WTC11 (cell line): ENCODE measurements around the gene CNTN5. TPM values are rescaled to one million over a fixed set of nuclear protein-coding genes. Genes with fewer than 3 reads are reported as not detected.
A peak's percentile ranks its signal among the peaks of the same experiment; 100 is the strongest.

ENCODE experiments used
- ATAC-seq: fragments of 200-7000 bp; cut with Tn5 transposase; 2 replicates; pipeline ENCODE4 v1.10.0; 2021; ENCODE audit warnings: mild to moderate bottlenecking, moderate library complexity
- CTCF ChIA-PET: fragments of 300-600 bp; sonication (Branson Sonifier 250); formaldehyde crosslinking; loops from one replicate; lab custom pipeline; 2021; ENCODE audit warnings: antibody characterized with exemption; lab: Charles Lee
- POLR2A ChIA-PET: fragments of 350-600 bp; sonication (Branson Sonifier 250); formaldehyde crosslinking; loops from one replicate; lab custom pipeline; 2021; ENCODE audit warnings: antibody characterized with exemption; lab: Charles Lee
- DNase-seq: peaks from one replicate; pipeline ENCODE4 v3.0.0; 2021; ENCODE audit warnings: low spot score
- H3K27ac Mint-ChIP-seq: 2 replicates; pipeline ENCODE4 v1.8.0; 2021; ENCODE audit warnings: mixed read lengths
- H3K27me3 Mint-ChIP-seq: 2 replicates; pipeline ENCODE4 v1.8.0; 2021; ENCODE audit warnings: low read depth, mild to moderate bottlenecking, moderate library complexity, mixed read lengths
- H3K36me3 Mint-ChIP-seq: 2 replicates; pipeline ENCODE4 v1.8.0; 2021; ENCODE audit warnings: mixed read lengths
- H3K4me1 Mint-ChIP-seq: 2 replicates; pipeline ENCODE4 v1.8.0; 2022; ENCODE audit warnings: mixed read lengths
- H3K4me3 Mint-ChIP-seq: 2 replicates; pipeline ENCODE4 v1.8.0; 2021; ENCODE audit warnings: mild to moderate bottlenecking, moderate library complexity, mixed read lengths
- H3K9me3 Mint-ChIP-seq: 2 replicates; pipeline ENCODE4 v1.8.0; 2021; ENCODE audit warnings: mixed read lengths
- CBFB ChIP-seq: sonication (generic); formaldehyde crosslinking; IDR thresholded peaks from 2 replicates; pipeline ENCODE4 v1.8.1; 2022; ENCODE audit warnings: mild to moderate bottlenecking, low read depth, missing genetic modification reagents
- HMGA2 ChIP-seq: fragments of 250-450 bp; sonication (Bioruptor Pico); IDR thresholded peaks from 2 replicates; pipeline ENCODE4 v1.4.0; 2021; ENCODE audit warnings: mild to moderate bottlenecking, moderate library complexity
- HMGXB4 ChIP-seq: sonication (generic); formaldehyde crosslinking; IDR thresholded peaks from 2 replicates; pipeline ENCODE4 v1.8.1; 2023; ENCODE audit warnings: mild to moderate bottlenecking, moderate library complexity, missing genetic modification reagents
- JAZF1 ChIP-seq: fragments of 250-450 bp; sonication (Bioruptor Pico); IDR thresholded peaks from 2 replicates; pipeline ENCODE4 v1.9.0; 2021; ENCODE audit warnings: moderate library complexity, mild to moderate bottlenecking, inconsistent platforms
- MYBL2 ChIP-seq: sonication (generic); formaldehyde crosslinking; IDR thresholded peaks from 2 replicates; pipeline ENCODE4 v1.8.1; 2023; ENCODE audit warnings: mild to moderate bottlenecking, moderate library complexity, missing genetic modification reagents
- NR2C2 ChIP-seq: sonication (generic); formaldehyde crosslinking; IDR thresholded peaks from 2 replicates; pipeline ENCODE4 v1.8.0; 2022; ENCODE audit warnings: mild to moderate bottlenecking, missing genetic modification reagents
- RELA ChIP-seq: sonication (generic); formaldehyde crosslinking; IDR thresholded peaks from 2 replicates; pipeline ENCODE4 v1.8.1; 2022; ENCODE audit warnings: missing genetic modification reagents, mild to moderate bottlenecking, borderline replicate concordance
- STAT6 ChIP-seq: sonication (generic); formaldehyde crosslinking; conservative IDR thresholded peaks from 2 replicates; pipeline ENCODE4 v1.8.1; 2023; ENCODE audit warnings: mild to moderate bottlenecking, low read depth, missing genetic modification reagents, moderate library complexity
- ZNF121 ChIP-seq: sonication (generic); formaldehyde crosslinking; IDR thresholded peaks from 2 replicates; pipeline ENCODE4 v1.8.0; 2023; ENCODE audit warnings: missing genetic modification reagents
- ZNF232 ChIP-seq: sonication (generic); formaldehyde crosslinking; IDR thresholded peaks from 2 replicates; pipeline ENCODE4 v1.8.0; 2022; ENCODE audit warnings: mild to moderate bottlenecking, missing genetic modification reagents
- ZNF512 ChIP-seq: sonication (generic); formaldehyde crosslinking; IDR thresholded peaks from 2 replicates; pipeline ENCODE4 v1.8.1; 2022; ENCODE audit warnings: missing genetic modification reagents, borderline replicate concordance
- ZNF671 ChIP-seq: fragments of 250-450 bp; sonication (Bioruptor Pico); IDR thresholded peaks from 2 replicates; pipeline ENCODE4 v1.8.0; 2021; ENCODE audit warnings: mild to moderate bottlenecking
- total RNA-seq: library from RNA; stranded (reverse); gene quantifications from 3 replicates; pipeline ENCODE4 v1.2.3, GENCODE V29; 2021
- TF ChIP-seq, protein P1 (sequence below): sonication (generic); formaldehyde crosslinking; IDR thresholded peaks from 2 replicates; pipeline ENCODE4 v1.8.0; 2023; ENCODE audit warnings: missing genetic modification reagents, mild to moderate bottlenecking, borderline replicate concordance
- TF ChIP-seq, protein P2 (sequence below): sonication (generic); formaldehyde crosslinking; IDR thresholded peaks from 2 replicates; pipeline ENCODE4 v1.8.1; 2022; ENCODE audit warnings: mild to moderate bottlenecking, missing genetic modification reagents, moderate library complexity, borderline replicate concordance

The CNTN5 gene
- total RNA-seq, 1 experiment from 2014 or later, result 0.07 TPM

- TF ChIP-seq ZNF512, result no peak
- no peak for TF ChIP-seq MYBL2 (CRISPR knock-in tag)
- TF ChIP-seq ZNF232 (CRISPR knock-in tag), result no peak
- no peak for TF ChIP-seq ZNF671
- TF ChIP-seq, all 79 proteins: peak for 0
Observed at GRCh38 chr11:99901175-99901574, 880.4 kb downstream of the CNTN5 start (continued).

DNA sequence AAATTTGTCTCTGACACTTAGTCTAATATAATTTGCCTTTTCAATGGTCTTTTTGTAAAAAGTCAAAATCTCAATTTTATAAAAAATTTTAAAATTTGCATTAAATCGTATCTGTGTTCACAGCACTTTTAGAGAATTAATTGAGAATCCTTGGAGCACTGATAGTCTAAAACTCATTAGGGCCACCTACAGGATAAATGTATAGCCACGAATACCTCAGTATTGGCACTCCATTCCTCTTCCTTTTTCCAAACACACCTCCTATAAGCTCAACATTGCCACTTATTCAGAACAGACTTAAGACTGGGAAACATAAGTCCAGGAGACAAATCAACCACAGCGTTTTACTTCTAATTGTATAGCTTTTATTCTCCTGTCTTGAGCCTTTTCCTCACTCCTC lies 890.4 kb downstream of the CNTN5 start:
- ChIA-PET CTCF (interaction anchor here (0.8 to 2.0 kb wide), 5 partner anchors 12 to 96 kb away, joined by 3 to 7 read pairs (median 4); no protein-coding TSS in a partner anchor), POLR2A (no interaction called here)
- Mint-ChIP-seq H3K9me3 (peaks cover 2% of the 10 kb centered on the region), H3K27ac (no peak overlapping the region), H3K4me1 (no peaks in the 10 kb centered on the region), H3K4me3 (no peak overlapping the region), H3K27me3 (no peaks in the 10 kb centered on the region), H3K36me3 (no peaks in the 10 kb centered on the region)
- DNase-seq (no peak), ATAC-seq (peak; percentile 93)
- TF ChIP-seq HMGA2 (CRISPR knock-in tag), result no peak
- no peak for TF ChIP-seq RELA (CRISPR knock-in tag)
- no peak for TF ChIP-seq NR2C2 (CRISPR knock-in tag)

GRCh38 chr11:99916078-99916477 lies 895.3 kb downstream of the CNTN5 start:
- Mint-ChIP-seq H3K9me3 (peaks cover 33% of the 10 kb centered on the region), H3K4me3 (no peak overlapping the region), H3K4me1 (no peaks in the 10 kb centered on the region), H3K27me3 (no peaks in the 10 kb centered on the region; the same call in 1 of the 2 replicates), H3K27ac (no peak overlapping the region), H3K36me3 (peaks cover 18% of the 10 kb centered on the region)
- no peak for DNase-seq
- POLR2A ChIA-PET, result no interaction called here
- CTCF ChIA-PET, result no interaction called here
- no peak for ATAC-seq
- TF ChIP-seq JAZF1 (CRISPR knock-in tag) (no peak), NR2C2 (CRISPR knock-in tag) (no peak), HMGXB4 (no peak), ZNF671 (no peak), ZNF121 (CRISPR knock-in tag) (no peak), ZNF512 (no peak), CBFB (CRISPR knock-in tag) (no peak), STAT6 (CRISPR knock-in tag) (no peak)
- TF ChIP-seq, protein P1, sequence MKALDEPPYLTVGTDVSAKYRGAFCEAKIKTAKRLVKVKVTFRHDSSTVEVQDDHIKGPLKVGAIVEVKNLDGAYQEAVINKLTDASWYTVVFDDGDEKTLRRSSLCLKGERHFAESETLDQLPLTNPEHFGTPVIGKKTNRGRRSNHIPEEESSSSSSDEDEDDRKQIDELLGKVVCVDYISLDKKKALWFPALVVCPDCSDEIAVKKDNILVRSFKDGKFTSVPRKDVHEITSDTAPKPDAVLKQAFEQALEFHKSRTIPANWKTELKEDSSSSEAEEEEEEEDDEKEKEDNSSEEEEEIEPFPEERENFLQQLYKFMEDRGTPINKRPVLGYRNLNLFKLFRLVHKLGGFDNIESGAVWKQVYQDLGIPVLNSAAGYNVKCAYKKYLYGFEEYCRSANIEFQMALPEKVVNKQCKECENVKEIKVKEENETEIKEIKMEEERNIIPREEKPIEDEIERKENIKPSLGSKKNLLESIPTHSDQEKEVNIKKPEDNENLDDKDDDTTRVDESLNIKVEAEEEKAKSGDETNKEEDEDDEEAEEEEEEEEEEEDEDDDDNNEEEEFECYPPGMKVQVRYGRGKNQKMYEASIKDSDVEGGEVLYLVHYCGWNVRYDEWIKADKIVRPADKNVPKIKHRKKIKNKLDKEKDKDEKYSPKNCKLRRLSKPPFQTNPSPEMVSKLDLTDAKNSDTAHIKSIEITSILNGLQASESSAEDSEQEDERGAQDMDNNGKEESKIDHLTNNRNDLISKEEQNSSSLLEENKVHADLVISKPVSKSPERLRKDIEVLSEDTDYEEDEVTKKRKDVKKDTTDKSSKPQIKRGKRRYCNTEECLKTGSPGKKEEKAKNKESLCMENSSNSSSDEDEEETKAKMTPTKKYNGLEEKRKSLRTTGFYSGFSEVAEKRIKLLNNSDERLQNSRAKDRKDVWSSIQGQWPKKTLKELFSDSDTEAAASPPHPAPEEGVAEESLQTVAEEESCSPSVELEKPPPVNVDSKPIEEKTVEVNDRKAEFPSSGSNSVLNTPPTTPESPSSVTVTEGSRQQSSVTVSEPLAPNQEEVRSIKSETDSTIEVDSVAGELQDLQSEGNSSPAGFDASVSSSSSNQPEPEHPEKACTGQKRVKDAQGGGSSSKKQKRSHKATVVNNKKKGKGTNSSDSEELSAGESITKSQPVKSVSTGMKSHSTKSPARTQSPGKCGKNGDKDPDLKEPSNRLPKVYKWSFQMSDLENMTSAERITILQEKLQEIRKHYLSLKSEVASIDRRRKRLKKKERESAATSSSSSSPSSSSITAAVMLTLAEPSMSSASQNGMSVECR (CRISPR knock-in tag), result no peak
- TF ChIP-seq, protein P2, sequence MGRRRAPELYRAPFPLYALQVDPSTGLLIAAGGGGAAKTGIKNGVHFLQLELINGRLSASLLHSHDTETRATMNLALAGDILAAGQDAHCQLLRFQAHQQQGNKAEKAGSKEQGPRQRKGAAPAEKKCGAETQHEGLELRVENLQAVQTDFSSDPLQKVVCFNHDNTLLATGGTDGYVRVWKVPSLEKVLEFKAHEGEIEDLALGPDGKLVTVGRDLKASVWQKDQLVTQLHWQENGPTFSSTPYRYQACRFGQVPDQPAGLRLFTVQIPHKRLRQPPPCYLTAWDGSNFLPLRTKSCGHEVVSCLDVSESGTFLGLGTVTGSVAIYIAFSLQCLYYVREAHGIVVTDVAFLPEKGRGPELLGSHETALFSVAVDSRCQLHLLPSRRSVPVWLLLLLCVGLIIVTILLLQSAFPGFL (CRISPR knock-in tag), result no peak
